SK-N-SH (cell line): ENCODE measurements around the gene SLC10A1.

Experiments
- CTCF ChIP-seq: fragments of 200-600 bp; sonication (generic); IDR thresholded peaks from 2 replicates; pipeline ENCODE4 v1.6.1; 2017; ENCODE audit warnings: antibody characterized with exemption, mild to moderate bottlenecking, moderate library complexity
- RCOR1 ChIP-seq: fragments of 150-350 bp; IDR thresholded peaks from 2 replicates; pipeline ENCODE4 v1.6.1; 2017; ENCODE audit warnings: antibody characterized with exemption, low read length
- REST ChIP-seq: IDR thresholded peaks from 2 replicates; pipeline ENCODE4 v1.6.1; 2012; ENCODE audit warnings: mild to moderate bottlenecking, low read depth, low read length, moderate library complexity
- SIN3A ChIP-seq: IDR thresholded peaks from 2 replicates; pipeline ENCODE4 v1.6.1; 2012; ENCODE audit warnings: low read depth, mild to moderate bottlenecking, low read length, moderate library complexity, borderline replicate concordance
- TAF1 ChIP-seq: IDR thresholded peaks from 2 replicates; pipeline ENCODE4 v1.6.1; 2012; ENCODE audit warnings: low read depth, mild to moderate bottlenecking, low read length, moderate library complexity, borderline replicate concordance
- USF2 ChIP-seq: fragments of 150-350 bp; IDR thresholded peaks from 2 replicates; pipeline ENCODE4 v1.6.1; 2017; ENCODE audit warnings: antibody characterized with exemption, low read length, low read depth, borderline replicate concordance

DNA sequence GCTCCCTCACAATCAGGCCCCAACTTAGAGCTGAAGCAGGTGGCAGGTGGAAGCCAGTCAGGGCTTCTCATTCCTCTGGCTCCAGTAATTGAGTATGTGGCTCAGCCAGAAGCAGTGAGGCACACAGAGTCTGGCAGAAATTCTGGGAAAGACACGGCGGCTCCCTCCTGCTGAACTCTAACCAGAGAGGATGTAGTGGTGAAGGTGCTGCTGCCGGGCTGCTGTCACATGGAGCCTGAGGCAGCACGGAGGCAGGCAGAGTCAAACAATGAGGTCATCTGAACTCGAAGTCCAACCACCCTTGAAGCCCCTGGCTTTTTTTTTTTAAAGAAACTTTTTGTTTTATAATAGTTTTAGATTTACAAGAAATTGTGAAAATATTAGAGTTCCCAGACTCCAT, 48.7 kb upstream of the SLC10A1 start:
- no peak for TF ChIP-seq CTCF
- TF ChIP-seq USF2 = no peak
- TF ChIP-seq REST = no peak
- no peak for TF ChIP-seq TAF1
- TF ChIP-seq RCOR1 = no peak
- TF ChIP-seq SIN3A = no peak
